ENCODE results near the gene PLXNB1. TPM values are rescaled to one million over a fixed set of nuclear protein-coding genes. Genes with fewer than 3 reads are reported as not detected.

PLXNB1 gene
- total RNA-seq, 2 donors from 2014 or later: 175 to 216 TPM

DNA sequence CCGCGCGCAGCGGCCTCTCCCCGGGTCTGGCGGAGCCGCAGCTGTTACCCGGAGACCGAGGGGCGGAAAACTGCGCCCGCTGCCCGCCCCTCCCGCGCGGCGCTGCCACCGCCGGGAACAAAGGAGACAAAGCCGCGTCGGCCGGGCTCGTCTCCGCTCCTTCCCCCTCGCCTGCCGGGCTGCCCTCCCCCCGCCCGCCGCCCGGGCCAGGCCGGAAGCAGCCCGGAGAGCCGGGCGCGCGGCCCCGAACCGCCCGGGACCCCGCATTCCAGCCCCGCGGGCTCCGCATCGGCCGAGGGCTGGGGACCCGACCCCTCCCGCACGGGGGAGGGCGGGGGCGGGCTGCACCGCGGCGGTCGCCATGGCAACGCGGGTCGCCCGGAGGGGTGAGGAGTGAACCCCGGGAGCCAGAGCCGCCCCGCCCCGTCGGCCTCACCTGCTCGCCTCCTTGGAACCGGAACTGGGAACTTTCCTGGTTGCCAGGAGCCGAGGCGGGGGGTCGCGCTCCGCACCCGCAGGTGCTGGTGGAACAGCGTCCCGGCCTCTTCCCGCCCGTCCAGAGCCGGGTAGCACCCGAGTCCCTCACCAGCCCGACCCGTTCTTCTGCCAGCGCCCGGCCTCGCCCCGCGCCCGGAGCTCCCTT, 448 bp downstream of the PLXNB1 start:
- Histone ChIP-seq H3K4me1 (ENCODE audit: control insufficient read depth, insufficient read depth, low read length) (peaks cover 14% of the 10 kb centered on the region), H3K27ac (ENCODE audit: low read depth, low read length) (peak overlapping the region; percentile 99), H3K9ac (ENCODE audit: extremely low read depth, low read length, poor library complexity, severe bottlenecking) (peak overlapping the region; percentile 85), H3K4me3 (ENCODE audit: low read length) (peak overlapping the region; percentile 84), H3K27me3 (ENCODE audit: control insufficient read depth, insufficient read depth, low read length, poor library complexity, severe bottlenecking) (no peaks in the 10 kb centered on the region), H3K9me3 (ENCODE audit: control insufficient read depth, low read length) (no peaks in the 10 kb centered on the region), H3K36me3 (ENCODE audit: control insufficient read depth, insufficient read depth, low read length) (peaks cover 30% of the 10 kb centered on the region)
- Mint-ChIP-seq H3K27ac (peak overlapping the region; percentile 94), H3K27me3 (ENCODE audit: insufficient read depth) (no peaks in the 10 kb centered on the region), H3K9me3 (no peaks in the 10 kb centered on the region), H3K36me3 (ENCODE audit: low read depth) (peaks cover 33% of the 10 kb centered on the region), H3K4me1 (peaks cover 43% of the 10 kb centered on the region), H3K4me3 (peak overlapping the region; percentile 90)
- TF ChIP-seq, protein P1, sequence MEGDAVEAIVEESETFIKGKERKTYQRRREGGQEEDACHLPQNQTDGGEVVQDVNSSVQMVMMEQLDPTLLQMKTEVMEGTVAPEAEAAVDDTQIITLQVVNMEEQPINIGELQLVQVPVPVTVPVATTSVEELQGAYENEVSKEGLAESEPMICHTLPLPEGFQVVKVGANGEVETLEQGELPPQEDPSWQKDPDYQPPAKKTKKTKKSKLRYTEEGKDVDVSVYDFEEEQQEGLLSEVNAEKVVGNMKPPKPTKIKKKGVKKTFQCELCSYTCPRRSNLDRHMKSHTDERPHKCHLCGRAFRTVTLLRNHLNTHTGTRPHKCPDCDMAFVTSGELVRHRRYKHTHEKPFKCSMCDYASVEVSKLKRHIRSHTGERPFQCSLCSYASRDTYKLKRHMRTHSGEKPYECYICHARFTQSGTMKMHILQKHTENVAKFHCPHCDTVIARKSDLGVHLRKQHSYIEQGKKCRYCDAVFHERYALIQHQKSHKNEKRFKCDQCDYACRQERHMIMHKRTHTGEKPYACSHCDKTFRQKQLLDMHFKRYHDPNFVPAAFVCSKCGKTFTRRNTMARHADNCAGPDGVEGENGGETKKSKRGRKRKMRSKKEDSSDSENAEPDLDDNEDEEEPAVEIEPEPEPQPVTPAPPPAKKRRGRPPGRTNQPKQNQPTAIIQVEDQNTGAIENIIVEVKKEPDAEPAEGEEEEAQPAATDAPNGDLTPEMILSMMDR (conservative IDR thresholded peaks at IDR 0.05): no peak
- peak; percentile 90 for DNase-seq
- WGBS, 2 experiments (ENCODE audit: insufficient coverage in 1 of 2, insufficient read length in 1 of 2): 0% methylated on average over 22 to 86 of the region's 86 CpGs

DNA sequence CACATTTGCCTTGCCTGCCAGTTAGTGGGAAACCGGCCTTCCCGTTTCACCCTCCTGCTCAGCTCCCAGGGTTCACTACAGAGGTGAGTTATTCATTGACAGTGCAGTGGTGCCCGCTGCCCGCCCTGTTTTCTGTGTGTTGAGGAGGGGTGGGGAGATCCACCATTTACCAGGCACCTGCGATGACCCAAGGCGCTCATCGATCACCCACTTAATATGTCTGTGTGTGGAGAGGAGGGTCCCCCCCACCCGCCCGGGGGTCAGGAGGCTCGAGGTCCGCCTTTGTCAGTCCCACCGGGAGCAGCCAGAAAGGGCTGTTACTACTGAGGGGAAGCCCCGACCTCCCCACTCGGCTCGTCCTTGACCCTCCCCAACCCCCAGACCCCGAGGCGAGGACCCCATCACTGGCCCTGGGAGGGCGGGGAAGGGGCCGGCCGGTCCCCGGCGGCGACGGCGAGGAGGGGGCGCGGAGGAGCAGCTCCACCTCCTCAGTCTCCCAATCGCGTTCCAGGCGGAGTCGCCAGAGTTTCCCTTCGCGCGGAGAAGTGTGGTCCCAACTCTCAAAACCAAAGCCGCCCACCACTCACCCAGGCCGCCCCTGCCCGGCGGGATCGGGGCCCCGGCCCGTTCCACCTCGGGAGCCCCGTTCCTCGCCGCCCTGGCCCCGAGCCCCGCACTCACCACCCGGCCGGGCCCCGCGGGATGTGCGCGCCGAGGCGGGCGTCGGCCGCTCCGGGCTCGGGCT, 1.1 kb downstream of the PLXNB1 start:
- Mint-ChIP-seq H3K36me3 (ENCODE audit: low read depth) (peaks cover 26% of the 10 kb centered on the region), H3K4me3 (peak overlapping the region; percentile 90), H3K4me1 (peaks cover 43% of the 10 kb centered on the region), H3K27me3 (ENCODE audit: insufficient read depth) (no peaks in the 10 kb centered on the region), H3K9me3 (no peaks in the 10 kb centered on the region), H3K27ac (peak overlapping the region; percentile 88)
- TF ChIP-seq, protein P1 (conservative IDR thresholded peaks at IDR 0.05): no peak
- Histone ChIP-seq H3K4me3 (ENCODE audit: low read length) (peak overlapping the region; percentile 84), H3K9me3 (ENCODE audit: control insufficient read depth, low read length) (no peaks in the 10 kb centered on the region), H3K27me3 (ENCODE audit: control insufficient read depth, insufficient read depth, low read length, poor library complexity, severe bottlenecking) (no peaks in the 10 kb centered on the region), H3K27ac (ENCODE audit: low read depth, low read length) (peak overlapping the region; percentile 99), H3K4me1 (ENCODE audit: control insufficient read depth, insufficient read depth, low read length) (peaks cover 14% of the 10 kb centered on the region), H3K36me3 (ENCODE audit: control insufficient read depth, insufficient read depth, low read length) (peaks cover 24% of the 10 kb centered on the region), H3K9ac (ENCODE audit: extremely low read depth, low read length, poor library complexity, severe bottlenecking) (peak overlapping the region; percentile 85)
- 0 to 1% methylated on average over 26 to 60 of the region's 60 CpGs for WGBS, 2 experiments (ENCODE audit: insufficient coverage in 1 of 2, insufficient read length in 1 of 2)
- DNase-seq: peak; percentile 80

DNA sequence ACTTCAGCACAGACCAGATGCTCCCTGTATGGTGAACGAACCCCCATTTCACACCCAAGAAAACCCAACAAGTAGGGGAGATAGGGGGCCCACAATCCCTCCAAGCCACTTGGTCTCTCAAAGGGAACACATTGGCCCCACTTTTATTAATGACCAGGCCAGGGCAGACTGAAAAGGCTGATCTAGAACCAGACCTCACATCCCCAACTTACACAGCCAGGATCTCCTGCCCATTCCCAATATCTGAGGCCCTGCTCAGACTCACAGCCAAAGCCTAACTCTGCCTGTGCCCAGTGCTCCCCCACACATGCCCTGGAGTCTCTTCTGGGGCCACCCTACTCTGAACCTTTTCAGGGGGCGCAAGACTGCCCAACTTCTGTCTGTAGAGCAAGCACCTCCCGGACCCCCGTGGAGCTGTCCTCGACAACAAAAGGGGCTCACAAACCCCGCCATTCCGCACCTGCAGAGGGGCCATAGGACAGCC, 1.8 kb downstream of the PLXNB1 start:
- Histone ChIP-seq H3K4me1 (ENCODE audit: control insufficient read depth, insufficient read depth, low read length) (peaks cover 14% of the 10 kb centered on the region), H3K9me3 (ENCODE audit: control insufficient read depth, low read length) (no peaks in the 10 kb centered on the region), H3K27me3 (ENCODE audit: control insufficient read depth, insufficient read depth, low read length, poor library complexity, severe bottlenecking) (no peaks in the 10 kb centered on the region), H3K27ac (ENCODE audit: low read depth, low read length) (peak overlapping the region; percentile 99), H3K4me3 (ENCODE audit: low read length) (peak overlapping the region; percentile 84), H3K9ac (ENCODE audit: extremely low read depth, low read length, poor library complexity, severe bottlenecking) (peak overlapping the region; percentile 85), H3K36me3 (ENCODE audit: control insufficient read depth, insufficient read depth, low read length) (peaks cover 17% of the 10 kb centered on the region)
- peak overlapping the region; percentile 90 for H3K4me3 Mint-ChIP-seq
- WGBS, 2 experiments (ENCODE audit: insufficient coverage in 1 of 2, insufficient read length in 1 of 2): 22 to 34% methylated on average over 6 to 7 of the region's 7 CpGs
- no peaks in the 10 kb centered on the region for H3K9me3 Mint-ChIP-seq
- H3K36me3 Mint-ChIP-seq (ENCODE audit: low read depth): peaks cover 22% of the 10 kb centered on the region
- H3K4me1 Mint-ChIP-seq: peaks cover 43% of the 10 kb centered on the region
- no peaks in the 10 kb centered on the region for H3K27me3 Mint-ChIP-seq (ENCODE audit: insufficient read depth)
- H3K27ac Mint-ChIP-seq: peak overlapping the region; percentile 88
- TF ChIP-seq, protein P1 (conservative IDR thresholded peaks at IDR 0.05): no peak
- DNase-seq: no peak

Measured in endodermal cell (in vitro differentiated cells).